GM18861 (cell line): ENCODE data around the gene OSBPL3.

Experiments used
- ATAC-seq: cut with Tn5 transposase; IDR thresholded peaks from one replicate; pipeline ENCODE4 v1.9.1; 2021; ENCODE audit not compliant: unreplicated experiment

Gene OSBPL3

DNA sequence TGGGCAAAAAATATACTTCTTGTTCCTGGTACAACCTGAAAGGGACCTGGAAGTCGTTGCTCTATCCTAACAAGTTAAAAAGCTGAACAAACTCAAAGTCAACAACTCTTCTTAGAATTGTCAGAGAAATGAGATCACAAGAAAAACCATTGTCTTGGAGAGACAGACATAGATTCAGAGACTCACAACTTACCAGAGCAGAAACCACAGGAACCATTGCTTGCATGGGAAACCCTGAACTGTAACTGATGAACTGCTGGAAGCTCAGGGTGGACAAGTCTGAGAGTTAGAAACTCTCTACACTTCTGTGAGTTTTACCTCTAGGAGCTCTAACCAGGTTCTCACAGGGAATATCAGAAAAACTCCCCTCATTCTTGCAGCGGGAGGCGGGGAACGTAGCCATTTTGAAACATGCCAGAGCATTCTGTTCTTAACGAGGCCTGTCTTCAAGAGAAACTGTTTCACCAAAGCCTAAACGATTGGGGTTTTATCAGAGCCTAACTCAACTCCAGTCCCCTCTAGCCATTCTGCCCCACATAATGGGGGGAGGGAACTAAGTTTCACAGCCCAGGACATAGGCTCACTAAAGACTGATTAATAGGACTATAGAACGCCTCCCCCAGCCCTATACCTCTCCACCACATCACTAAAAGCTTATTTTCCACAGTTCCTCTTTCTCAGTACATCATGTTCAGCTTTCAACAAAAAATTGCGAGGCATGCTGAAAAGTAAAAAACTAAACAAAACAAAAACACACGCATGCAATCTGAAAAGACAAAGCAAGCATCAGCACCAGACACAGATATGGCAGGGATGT lies 210.8 kb downstream of the OSBPL3 start:
- no peak for ATAC-seq

DNA sequence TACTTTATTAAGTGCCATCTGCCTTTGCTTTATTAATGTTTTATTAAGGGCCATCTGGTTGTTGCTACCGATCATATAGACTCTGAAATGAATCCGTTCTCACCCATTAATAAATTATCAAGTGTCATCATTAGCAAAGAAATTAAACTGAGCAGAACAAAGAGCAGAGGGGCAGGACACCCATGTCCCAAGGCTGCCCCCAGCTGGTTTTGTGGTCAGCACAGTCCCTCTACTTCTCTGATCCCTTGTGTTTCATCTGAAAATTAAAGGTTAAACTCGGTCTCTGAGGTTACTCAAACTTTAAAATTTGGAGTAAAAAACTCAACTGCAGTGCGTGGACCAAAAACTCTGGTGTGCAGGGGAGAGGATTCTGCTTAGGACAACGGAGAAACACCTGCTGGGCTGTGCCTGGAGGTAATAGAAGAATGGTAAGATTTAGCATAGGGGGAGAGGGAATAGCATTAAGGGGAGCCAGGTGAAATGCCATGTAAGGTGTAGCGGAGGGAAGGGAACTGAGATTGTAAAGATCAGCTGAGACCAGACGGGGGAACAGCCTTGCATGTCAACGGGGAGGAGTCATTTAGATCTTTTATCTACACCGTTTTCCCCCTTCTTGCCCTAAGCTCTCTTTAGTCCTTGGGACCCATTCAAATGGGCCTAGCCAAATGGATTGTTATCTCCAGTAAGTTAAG lies 212.0 kb downstream of the OSBPL3 start:
- no peak for ATAC-seq

DNA sequence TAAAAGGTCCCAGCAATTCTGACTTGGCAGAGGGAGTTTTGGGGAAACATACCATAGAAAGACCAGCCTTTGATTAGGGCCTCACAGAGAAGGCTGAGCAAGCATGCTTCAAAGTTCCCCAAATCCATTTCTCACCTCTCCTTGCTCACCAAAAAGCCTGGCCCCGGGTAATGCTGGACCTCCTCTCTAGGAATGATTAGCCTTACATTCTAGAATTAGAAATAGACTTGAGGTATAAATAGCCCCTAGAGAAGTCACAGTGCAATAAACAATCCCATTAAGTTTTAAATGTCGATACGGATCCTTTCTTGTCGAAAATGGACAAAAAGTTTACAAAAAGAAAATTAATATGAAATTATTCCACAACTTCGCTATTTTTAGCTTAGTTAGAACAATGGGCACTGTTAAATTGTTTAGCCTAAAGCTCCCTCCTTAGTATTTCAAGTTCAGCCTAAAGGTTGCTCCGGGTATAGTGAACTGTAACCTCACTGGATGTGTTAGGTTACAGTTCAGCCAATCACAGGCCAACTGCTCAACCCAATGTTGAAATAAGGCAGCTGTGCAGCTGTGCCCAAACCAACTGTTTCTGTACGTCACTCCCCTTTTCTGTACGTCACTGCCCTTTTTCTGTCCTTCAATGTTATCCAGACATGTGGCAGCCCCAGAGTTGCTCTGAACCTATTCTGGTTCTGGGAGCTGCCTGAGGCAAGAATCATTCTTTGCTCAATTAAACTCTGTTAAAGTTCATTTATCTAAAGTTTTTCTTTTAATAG lies 214.8 kb downstream of the OSBPL3 start:
- ATAC-seq = no peak

DNA sequence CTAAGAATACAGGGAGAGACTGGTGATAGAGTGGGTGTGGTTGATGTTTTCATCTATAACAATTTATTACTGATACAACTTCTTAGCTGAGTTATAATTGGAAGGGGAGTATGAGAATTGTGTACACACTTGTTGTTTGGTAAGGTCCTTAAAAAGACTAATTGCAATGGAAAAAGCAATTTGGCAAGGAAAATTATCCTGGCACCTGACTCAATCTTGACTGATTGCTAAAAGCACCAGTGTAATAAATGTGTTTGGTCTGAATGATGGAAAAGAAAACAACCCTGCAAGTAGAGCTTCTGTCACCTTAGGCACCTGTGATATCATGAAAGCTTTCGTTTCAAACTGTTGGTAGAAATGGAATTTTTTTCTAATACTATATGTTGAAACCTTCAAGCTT lies 216.0 kb downstream of the OSBPL3 start:
- ATAC-seq = no peak

DNA sequence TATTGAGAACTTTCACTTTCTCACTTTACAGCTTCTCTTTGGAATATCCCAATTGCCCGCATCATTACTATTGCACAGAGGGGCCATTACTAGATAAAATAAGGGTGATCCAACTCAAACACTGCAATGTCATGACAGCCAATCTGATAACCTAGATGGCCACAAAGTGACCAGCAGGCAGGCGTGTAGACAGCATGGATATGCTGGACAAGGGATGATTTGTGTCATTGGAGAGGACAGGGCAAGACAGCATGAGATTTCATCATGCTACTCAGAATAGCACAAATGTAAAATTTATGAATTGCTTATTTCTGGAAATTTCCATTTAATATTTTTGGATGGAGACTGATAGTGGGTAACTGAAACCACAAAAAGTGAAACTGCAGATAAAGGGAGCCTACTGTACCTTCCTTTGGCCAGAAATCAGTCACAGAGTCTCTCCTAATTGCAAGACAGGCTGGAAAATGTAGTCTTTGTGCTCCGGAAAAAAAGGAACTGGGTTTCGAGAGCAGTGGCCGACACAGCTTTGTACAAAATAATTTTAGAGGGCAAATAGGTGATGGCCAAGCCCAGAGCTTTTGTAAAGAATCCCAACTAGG lies 216.6 kb downstream of the OSBPL3 start:
- ATAC-seq = no peak

DNA sequence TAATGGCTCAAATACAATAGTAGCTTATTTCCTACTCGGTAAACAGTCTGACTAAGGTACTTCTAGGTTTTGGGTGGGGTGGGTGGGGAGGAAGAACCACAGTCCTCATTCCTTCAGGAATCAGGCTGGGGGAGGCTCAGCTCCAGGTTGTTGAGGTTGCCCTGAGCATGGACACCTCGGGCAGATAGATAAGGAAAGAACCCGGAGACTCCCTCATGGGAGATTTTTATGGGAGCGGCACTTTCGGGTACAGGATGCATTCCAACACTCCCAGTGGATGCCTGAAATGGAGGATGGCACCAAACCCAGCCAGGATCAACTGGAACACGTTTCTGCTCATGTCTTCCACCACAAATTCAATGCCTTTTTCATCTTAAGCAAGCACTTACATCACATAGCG lies 217.2 kb downstream of the OSBPL3 start:
- no peak for ATAC-seq

DNA sequence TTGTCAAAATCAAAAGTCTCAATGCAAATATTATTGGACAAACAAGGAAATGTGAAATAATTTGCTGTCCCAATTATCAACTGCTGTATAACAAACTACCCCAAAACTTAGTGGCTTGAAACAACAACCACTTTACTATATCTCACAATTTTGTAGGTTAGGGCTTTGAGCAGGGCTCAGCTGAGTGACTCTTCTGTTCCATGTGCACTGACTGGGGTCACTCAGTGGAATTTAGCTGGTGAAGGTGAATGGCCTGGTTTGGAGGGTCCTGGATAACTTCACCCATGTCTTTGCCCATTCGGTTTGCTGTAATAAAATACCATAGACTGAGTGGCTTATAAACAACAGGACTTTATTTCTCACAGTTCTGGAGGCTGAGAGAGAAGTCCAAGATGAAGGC lies 219.0 kb downstream of the OSBPL3 start:
- no peak for ATAC-seq

DNA sequence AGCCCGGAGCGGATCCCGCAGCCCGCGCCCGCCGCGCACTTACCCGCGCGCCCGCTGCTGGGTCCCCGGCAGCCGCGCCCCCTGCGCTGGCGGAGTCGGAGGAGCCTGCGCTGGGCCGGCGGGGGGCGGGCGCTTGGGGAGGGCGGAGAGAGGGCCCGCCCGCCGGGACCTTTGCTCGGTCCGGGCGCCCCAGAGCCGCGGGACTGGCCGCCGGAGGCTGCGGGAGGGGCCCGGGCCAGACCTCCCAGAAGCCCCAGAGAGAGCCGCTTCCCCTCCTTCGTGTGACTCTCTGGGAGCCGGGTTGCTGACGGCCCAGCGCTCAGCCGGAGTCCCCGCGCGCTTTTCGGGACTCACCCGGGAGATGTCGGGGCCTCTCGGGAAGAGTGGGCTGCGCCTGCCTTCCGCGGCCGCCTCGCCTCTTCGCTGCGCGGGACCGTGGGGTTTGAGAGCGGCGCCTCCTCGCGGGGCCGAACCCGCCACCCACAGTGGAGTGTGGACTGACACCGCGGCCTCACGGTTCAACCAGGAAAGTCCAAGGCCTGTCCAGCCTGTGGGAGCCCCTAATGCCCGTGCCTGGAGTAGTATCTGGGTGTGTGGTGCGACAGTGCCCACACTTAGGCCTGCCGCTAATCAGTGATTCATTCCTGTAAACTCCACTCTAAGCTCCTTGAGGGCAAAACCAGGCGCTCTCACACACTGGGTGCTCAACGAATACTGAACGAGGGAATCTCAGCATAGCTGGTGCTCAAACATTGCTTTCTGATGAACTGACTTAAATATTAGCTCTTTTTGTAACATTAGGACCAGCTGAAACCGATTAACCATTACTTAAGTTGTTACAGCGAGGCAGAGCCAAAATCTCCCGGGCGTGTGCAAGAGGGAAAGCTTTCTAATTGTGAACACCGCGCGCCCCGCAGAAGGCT lies 222.4 kb downstream of the OSBPL3 start, which contains the start of gene GSDME:
TSS of gene GSDME (minus strand) at position 112 of the 923 bp plus-strand sequence. CDS start 7,690 bp downstream, outside the sequence.
- ATAC-seq = peak; percentile 42

DNA sequence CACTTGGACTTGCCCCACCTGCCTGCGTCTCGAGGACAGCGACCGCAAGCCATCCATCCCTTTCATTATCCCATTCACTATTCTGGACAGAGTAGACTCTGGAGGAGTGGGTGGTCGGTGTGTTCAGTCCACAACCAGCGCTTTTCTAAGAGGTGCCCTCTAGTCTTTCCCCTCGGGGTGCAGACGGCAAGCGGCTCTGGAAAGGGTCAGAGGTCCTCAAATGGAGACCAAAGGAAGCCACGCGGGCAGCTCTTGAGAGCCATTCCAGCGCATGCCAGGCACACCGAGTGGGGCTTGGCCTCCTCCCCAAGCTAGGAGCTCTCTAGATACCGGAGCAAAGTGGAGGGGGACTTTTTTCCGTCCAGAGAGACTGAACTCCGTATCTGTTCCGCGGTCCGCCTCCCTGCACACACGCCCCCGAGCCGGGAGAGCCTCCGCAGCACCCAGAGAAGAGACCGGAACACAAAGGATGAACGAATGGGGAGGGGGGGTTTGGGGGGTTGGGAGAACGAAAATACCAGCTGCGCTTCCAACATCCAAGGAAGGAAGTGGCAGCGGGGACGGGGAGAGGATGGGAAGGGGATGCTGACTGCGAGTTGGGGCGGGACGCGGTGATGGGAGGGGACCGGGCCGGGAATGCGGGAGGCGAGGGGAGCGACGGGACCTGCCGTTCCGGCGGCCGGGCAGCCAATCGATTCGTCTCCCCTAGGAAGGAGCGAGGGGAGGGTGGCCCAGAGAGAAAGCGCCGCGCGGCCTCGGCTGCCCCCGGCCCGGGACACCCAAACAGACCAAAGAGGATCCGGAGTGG lies 223.2 kb downstream of the OSBPL3 start:
- no peak for ATAC-seq

DNA sequence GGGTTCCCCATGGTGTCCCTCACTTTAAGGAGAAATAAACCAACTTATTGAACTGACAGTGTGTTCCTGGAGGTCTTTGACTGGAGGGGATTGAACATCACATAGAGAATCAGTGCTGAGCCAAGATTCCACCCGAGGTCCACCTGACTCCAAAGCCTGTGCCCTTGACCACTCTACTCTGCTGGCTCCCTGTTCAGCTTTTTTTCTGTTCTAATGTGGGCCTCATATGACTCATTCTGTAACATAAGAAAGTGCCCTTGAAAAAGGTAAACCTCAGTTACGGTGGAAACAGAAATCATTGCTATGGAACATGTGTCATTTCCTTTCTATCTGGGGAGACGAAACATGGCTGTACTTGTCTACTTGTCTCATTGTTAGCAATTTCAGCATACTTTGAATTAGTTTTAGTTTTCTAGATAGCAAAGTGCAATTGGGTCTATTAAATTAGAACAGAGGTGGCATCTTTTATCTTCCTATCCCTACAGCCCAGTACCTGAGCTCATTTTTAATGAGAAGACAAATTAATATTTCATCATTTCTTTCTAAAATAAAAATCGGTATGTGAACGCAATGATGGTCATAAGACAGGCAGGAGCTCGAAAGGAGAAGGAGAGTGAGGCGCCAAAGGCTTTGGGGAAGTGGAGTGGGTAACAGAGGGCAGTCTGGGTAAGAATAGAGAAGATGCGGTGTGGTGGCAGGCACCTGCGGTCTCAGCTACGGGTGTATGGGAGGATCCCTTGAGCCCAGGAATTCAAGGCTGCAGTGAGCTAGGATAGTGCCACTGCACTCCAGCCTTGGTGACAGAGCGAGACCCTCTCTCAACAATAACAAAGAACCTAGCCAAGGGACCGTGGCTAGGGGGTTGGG lies 224.2 kb downstream of the OSBPL3 start:
- peak; percentile 81 for ATAC-seq

DNA sequence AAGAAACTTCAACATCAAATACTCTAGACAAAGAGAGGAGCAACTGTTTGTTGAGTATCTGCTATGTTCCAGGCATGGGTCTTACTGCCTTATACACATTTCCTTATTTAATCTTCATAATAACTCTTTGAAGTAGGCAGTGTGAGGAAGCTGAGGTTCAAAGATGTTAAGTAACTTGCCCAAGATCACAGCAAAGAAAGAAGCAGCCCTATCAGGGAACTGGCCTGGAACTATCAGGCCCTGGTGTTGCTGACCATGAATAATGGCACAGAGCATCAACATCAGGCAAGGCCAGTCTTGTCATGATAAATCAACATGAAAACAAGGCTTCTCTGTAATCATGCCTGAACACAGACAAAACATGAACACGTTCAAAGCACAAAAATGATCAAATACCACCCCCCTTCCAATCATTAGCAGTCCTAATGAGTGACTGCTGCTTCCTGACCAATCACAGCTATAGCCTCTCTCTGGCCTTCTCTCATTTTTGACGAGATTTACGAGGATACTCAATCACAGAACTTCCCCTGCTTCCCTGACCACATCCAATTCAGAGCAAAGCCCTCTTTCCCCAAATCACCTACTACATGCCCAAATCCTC lies 225.0 kb downstream of the OSBPL3 start:
- ATAC-seq = no peak

DNA sequence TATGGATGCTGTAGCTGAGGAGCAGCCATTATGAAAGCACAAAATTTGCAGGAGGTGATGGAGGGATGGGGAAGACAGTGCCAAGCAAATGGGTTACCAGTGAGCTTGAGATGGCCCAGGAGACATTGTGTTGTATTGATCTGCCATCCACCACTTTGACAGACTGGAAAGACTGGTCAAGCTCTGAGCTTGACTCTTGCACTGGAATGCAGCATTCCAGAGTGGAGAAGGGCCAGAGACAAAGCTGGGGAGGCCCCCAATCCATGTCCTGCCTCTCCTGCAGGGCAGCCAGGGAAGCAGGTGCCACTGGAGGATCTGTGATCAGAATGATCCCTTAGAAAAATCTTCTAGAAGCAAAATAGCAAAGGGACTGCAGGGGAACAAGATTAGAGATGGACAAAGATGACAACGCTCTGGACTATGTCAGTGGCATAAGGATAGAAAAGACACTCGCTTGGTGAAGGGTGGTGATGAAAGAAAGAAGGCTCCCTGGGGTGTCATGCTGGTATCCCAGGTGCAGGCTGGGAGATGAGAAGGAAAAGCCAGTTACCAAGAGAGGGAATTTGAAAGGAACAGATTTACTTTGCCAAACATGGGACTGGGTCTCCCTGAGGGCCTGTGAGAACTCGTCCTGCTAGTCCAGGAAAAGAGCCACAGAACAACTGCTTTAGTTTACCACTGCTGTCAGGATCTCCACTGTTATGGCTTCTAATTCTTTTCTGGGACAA lies 227.7 kb downstream of the OSBPL3 start:
- ATAC-seq = no peak

DNA sequence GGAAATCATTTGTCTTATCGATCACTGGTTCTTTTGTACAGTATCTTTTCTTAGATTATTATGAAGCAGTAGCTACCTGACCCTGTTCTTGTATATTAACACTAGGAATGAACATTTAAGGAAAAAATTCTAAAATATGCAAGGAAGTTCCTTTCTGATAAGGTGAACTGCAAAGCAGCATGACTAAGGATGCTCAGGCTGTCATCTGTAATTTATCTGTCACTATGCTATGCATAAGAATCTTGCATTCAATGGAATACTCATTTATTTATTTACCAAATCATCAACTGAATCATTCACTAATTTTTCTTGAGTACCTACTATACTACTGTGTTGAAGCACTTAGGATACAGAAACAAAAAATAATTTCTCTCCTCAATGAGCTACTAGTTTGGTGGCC lies 228.5 kb downstream of the OSBPL3 start:
- no peak for ATAC-seq

DNA sequence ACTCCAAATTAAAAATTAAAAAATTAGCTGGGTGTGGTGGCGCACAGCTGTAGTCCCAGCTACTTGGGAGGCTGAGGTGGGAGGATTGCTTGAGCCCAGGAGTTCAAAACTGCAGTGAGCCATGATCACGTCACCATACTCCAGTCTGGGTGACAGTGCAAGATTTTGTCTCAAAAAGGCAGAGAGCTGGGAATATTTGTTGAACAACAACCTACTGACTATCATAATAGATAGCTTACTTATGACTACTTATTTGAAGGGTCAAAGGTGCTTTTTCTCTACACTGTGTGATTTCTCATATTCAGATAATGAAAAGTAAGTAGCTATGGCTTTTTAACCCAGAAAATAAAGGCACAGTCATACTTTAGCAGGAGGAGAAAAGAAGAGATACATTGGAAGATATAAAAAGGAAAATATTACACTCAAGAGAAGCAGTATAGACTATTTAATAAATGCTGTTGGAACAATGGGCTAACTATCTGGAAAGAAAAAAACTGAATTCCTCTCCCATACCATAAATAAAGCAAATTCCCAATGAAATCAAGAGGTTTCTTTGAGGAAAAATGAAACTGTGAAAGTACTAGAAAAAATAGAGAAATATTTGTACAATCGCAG lies 229.4 kb downstream of the OSBPL3 start:
- no peak for ATAC-seq

DNA sequence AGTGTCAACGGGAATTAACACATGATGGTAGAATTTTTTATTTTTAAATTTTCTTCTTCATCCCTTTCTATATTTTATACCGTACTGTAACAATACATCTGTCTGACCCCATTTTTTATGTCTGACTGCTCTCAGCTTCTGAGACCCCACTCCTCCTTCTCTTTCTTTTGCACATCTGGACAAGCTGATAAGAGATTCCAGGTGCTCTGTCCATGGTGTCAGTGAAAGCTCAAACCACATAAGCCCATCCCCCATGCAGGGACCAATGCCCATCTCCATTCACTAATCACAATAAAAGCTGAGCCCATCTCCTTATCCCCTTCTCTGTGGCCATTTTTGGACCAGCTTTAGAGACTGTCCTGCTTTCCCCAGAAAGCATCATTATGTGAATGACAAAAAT lies 231.5 kb downstream of the OSBPL3 start:
- no peak for ATAC-seq
